ENCODE data around the gene SIVA1. TPM values are rescaled to one million over a fixed set of nuclear protein-coding genes. Genes with fewer than 3 reads are reported as not detected.

Gene SIVA1
- total RNA-seq, 1 donor from 2014 or later, result 47.9 TPM

GRCh38 chr14:104734991-104735779, 17.8 kb upstream of the SIVA1 start:
- no peaks in the 10 kb centered on the region for H3K36me3 Mint-ChIP-seq (ENCODE audit: low read depth)

GRCh38 chr14:104735830-104736642, 16.9 kb upstream of the SIVA1 start:
- no peaks in the 10 kb centered on the region for H3K4me1 Mint-ChIP-seq
- ATAC-seq (ENCODE audit: low read depth) (no peak), DNase-seq (no peak)
- no peak overlapping the region for H3K27ac Mint-ChIP-seq
- no peak for TF ChIP-seq CTCF (IDR thresholded peaks at IDR 0.05)
- CTCF ChIA-PET, result no interaction called here
- H3K9me3 Mint-ChIP-seq, result no peaks in the 10 kb centered on the region
- H3K27me3 Mint-ChIP-seq, result peaks cover 9% of the 10 kb centered on the region
- intact Hi-C loops (cut with micrococcal nuclease), result no loop called here
- H3K36me3 Mint-ChIP-seq (ENCODE audit: low read depth), result no peaks in the 10 kb centered on the region
- POLR2A ChIA-PET, result no interaction called here
- no peak overlapping the region for H3K4me3 Mint-ChIP-seq

More at GRCh38 chr14:104734991-104735779, 17.8 kb upstream of the SIVA1 start:
- no peak overlapping the region for H3K27ac Mint-ChIP-seq
- no peaks in the 10 kb centered on the region for H3K9me3 Mint-ChIP-seq
- no peak for ATAC-seq (ENCODE audit: low read depth)
- ChIA-PET CTCF (no interaction called here), POLR2A (no interaction called here)
- H3K4me3 Mint-ChIP-seq, result no peak overlapping the region
- H3K4me1 Mint-ChIP-seq, result no peaks in the 10 kb centered on the region
- no peak for TF ChIP-seq CTCF (IDR thresholded peaks at IDR 0.05)
- DNase-seq, result no peak
- peaks cover 5% of the 10 kb centered on the region for H3K27me3 Mint-ChIP-seq
- intact Hi-C loops (cut with micrococcal nuclease), result no loop called here

- TF ChIP-seq CTCF (IDR thresholded peaks at IDR 0.05), result no peak
- DNase-seq (no peak), ATAC-seq (ENCODE audit: low read depth) (no peak)
- Mint-ChIP-seq H3K36me3 (ENCODE audit: low read depth) (no peaks in the 10 kb centered on the region), H3K27ac (no peak overlapping the region), H3K4me1 (no peaks in the 10 kb centered on the region), H3K27me3 (peaks cover 9% of the 10 kb centered on the region), H3K4me3 (no peak overlapping the region), H3K9me3 (no peaks in the 10 kb centered on the region)
- ChIA-PET POLR2A (no interaction called here), CTCF (no interaction called here)
- intact Hi-C loops (cut with micrococcal nuclease), result no loop called here
Observed at GRCh38 chr14:104738375-104739019, 14.4 kb upstream of the SIVA1 start.

GRCh38 chr14:104739026-104739425, 13.9 kb upstream of the SIVA1 start:
- Mint-ChIP-seq H3K9me3 (no peaks in the 10 kb centered on the region), H3K27ac (no peak overlapping the region), H3K4me3 (no peak overlapping the region), H3K36me3 (ENCODE audit: low read depth) (no peaks in the 10 kb centered on the region), H3K27me3 (peaks cover 9% of the 10 kb centered on the region), H3K4me1 (no peaks in the 10 kb centered on the region)
- DNase-seq (no peak), ATAC-seq (ENCODE audit: low read depth) (no peak)
- ChIA-PET CTCF (no interaction called here), POLR2A (no interaction called here)
- intact Hi-C loops (cut with micrococcal nuclease), result no loop called here
- no peak for TF ChIP-seq CTCF (IDR thresholded peaks at IDR 0.05)
